Activated CD8-positive, alpha-beta T cell treated with anti-CD3 and anti-CD28 coated beads for 36 hours (primary cell): Measurements from ENCODE around the gene RAB28. TPM values are rescaled to one million over a fixed set of nuclear protein-coding genes. Genes with fewer than 3 reads are reported as not detected.
"Not testable (repeated sequence)": the region's sequence is repeated elsewhere in the genome, so short reads cannot be mapped to it uniquely, and the experiment has no call there.

ENCODE experiments used
- ATAC-seq: fragments of 200-7000 bp; cut with Tn5 transposase; one replicate; pipeline ENCODE4 v1.10.0; 2021; ENCODE audit warnings: mild to moderate bottlenecking, moderate library complexity
- CTCF ChIA-PET: fragments of 350-600 bp; sonication (Branson Sonifier 250); formaldehyde crosslinking; loops from one replicate; lab custom pipeline; 2021; ENCODE audit warnings: antibody characterized with exemption; lab: Charles Lee
- POLR2A ChIA-PET: fragments of 350-600 bp; sonication (Branson Sonifier 250); formaldehyde crosslinking; loops from one replicate; lab custom pipeline; 2021; ENCODE audit warnings: antibody characterized with exemption; lab: Charles Lee
- DNase-seq: peaks from one replicate; pipeline ENCODE4 v3.0.0-alpha.2; 2020
- H3K27ac Mint-ChIP-seq: one replicate; pipeline ENCODE4 v1.8.0; 2021; ENCODE audit warnings: mild to moderate bottlenecking, mixed read lengths
- H3K27me3 Mint-ChIP-seq: one replicate; pipeline ENCODE4 v1.8.0; 2021; ENCODE audit warnings: mixed read lengths
- H3K36me3 Mint-ChIP-seq: one replicate; pipeline ENCODE4 v1.8.0; 2021; ENCODE audit warnings: low read depth, mixed read lengths
- H3K4me1 Mint-ChIP-seq: one replicate; pipeline ENCODE4 v1.8.0; 2021; ENCODE audit warnings: low read depth, mixed read lengths
- H3K4me3 Mint-ChIP-seq: one replicate; pipeline ENCODE4 v1.8.0; 2021; ENCODE audit warnings: mild to moderate bottlenecking, moderate library complexity, mixed read lengths
- H3K9me3 Mint-ChIP-seq: one replicate; pipeline ENCODE4 v1.8.0; 2021; ENCODE audit warnings: mixed read lengths
- intact Hi-C: fragments of 100-400 bp; cut with micrococcal nuclease; formaldehyde crosslinking; loops from one replicate; pipeline ENCODE4 v1.10.0; 2022
- total RNA-seq, 2 experiments: library from RNA; stranded (reverse); gene quantifications; one replicate each; pipeline ENCODE4 v1.2.3, GENCODE V29; 2021
- TF ChIP-seq, protein P1 (sequence below): fragments of 200-600 bp; IDR thresholded peaks from one replicate; pipeline ENCODE4 v1.8.0; 2022; ENCODE audit warnings: antibody characterized with exemption, mild to moderate bottlenecking

Gene RAB28
- total RNA-seq, 2 experiments from 2014 or later, result 12.5 to 13.1 TPM

DNA sequence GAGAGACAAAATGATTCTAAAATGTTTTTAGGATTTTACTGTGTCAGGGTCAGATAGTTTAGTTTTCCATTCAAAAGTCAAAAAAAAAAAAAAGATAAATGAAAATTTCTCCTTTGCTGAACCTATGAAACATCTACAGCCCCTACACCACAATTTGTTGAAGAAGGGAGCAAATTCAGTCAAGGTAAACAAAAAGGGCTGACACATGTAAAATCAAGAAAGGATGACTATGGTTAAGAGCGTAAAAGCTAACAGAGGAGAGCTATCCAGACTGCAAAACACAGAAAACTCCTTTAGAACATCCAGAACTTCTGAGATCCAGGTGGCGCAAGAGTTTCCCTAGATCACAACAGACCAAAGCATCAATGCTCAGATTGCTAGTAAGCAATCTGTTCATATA lies 72.2 kb downstream of the RAB28 start:
- Mint-ChIP-seq H3K36me3 (peaks cover 37% of the 10 kb centered on the region), H3K27ac (no peak overlapping the region), H3K4me1 (peaks cover 19% of the 10 kb centered on the region), H3K27me3 (no peaks in the 10 kb centered on the region), H3K9me3 (peaks cover 5% of the 10 kb centered on the region), H3K4me3 (no peak overlapping the region)
- ChIA-PET CTCF (interaction anchor here (0.9 kb wide), 1 partner anchor 20 kb away, joined by 3 read pairs; no protein-coding TSS in a partner anchor), POLR2A (no interaction called here)
- ATAC-seq, result no peak
- intact Hi-C loops, result no loop called here
- no peak for DNase-seq
- TF ChIP-seq, protein P1, sequence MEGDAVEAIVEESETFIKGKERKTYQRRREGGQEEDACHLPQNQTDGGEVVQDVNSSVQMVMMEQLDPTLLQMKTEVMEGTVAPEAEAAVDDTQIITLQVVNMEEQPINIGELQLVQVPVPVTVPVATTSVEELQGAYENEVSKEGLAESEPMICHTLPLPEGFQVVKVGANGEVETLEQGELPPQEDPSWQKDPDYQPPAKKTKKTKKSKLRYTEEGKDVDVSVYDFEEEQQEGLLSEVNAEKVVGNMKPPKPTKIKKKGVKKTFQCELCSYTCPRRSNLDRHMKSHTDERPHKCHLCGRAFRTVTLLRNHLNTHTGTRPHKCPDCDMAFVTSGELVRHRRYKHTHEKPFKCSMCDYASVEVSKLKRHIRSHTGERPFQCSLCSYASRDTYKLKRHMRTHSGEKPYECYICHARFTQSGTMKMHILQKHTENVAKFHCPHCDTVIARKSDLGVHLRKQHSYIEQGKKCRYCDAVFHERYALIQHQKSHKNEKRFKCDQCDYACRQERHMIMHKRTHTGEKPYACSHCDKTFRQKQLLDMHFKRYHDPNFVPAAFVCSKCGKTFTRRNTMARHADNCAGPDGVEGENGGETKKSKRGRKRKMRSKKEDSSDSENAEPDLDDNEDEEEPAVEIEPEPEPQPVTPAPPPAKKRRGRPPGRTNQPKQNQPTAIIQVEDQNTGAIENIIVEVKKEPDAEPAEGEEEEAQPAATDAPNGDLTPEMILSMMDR, result no peak

DNA sequence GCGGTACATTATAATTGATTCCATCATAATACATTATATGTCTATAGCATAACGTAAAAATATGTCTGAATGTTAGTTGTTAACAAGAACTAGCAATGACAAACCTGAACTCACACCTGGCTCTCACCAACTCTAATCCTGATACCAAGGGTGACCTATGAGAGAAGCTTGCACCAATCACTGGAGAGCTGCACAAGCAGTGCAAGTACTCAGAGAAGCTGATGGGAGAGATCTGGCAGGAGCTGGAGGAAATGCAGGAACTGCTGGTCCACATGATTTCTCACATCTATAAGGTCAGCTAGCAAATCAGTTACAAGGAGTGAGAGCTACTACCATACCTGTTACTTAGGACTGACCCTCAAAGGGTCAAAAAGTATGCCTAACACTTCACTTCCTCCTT lies 74.8 kb downstream of the RAB28 start:
- Mint-ChIP-seq H3K9me3 (peaks cover 11% of the 10 kb centered on the region), H3K27ac (no peak overlapping the region), H3K36me3 (peaks cover 32% of the 10 kb centered on the region), H3K27me3 (no peaks in the 10 kb centered on the region), H3K4me1 (peaks cover 15% of the 10 kb centered on the region), H3K4me3 (no peak overlapping the region)
- DNase-seq (no peak), ATAC-seq (no peak)
- TF ChIP-seq, protein P1, result no peak
- POLR2A ChIA-PET, result no interaction called here
- intact Hi-C loops, result no loop called here
- CTCF ChIA-PET, result interaction anchor here (1.5 kb wide), 1 partner anchor 9 kb away, joined by 3 read pairs; no protein-coding TSS in a partner anchor

DNA sequence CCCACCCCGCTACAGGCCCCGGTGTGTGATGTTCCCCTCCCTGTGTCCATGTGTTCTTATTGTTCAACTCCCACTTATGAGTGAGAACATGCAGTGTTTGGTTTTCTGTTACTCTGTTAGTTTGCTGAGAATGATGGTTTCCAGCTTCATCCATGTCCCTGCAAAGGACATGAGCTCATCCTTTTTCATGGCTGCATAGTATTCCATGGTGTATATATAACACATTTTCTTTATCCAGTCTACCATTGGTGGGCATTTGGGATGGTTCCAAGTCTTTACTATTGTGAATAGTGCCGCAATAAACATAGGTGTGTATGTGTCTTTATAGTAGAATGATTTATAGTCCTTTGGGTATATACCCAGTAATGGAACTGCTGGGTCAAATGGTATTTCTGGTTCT lies 78.0 kb downstream of the RAB28 start:
- H3K27me3 Mint-ChIP-seq, H3K4me3 Mint-ChIP-seq, ATAC-seq, H3K27ac Mint-ChIP-seq, intact Hi-C loops, DNase-seq, H3K4me1 Mint-ChIP-seq, CTCF ChIA-PET, POLR2A ChIA-PET: not testable (repeated sequence)
- Mint-ChIP-seq H3K36me3 (peaks cover 32% of the 10 kb centered on the region), H3K9me3 (peaks cover 11% of the 10 kb centered on the region)

DNA sequence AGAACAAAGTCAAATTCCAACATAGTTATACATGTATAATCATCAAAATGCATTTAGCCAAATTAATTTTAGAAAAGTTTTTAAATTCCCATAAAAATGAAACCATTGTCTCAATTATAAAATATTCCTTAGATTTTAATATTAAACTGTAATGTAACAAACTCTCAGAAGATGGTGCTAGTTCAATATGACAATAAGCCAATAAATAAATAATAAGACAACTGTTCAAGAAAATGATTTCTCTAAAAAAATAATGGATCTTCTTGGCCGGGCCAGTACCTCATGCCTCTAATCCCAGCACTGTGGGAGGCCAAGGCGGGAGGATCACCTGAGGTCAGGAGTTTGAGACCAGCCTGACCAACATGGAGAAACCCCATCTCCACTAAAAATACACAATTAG lies 80.3 kb downstream of the RAB28 start:
- ChIA-PET POLR2A (no interaction called here), CTCF (no interaction called here)
- intact Hi-C loops, result no loop called here
- Mint-ChIP-seq H3K27ac (no peak overlapping the region), H3K4me1 (no peaks in the 10 kb centered on the region), H3K4me3 (no peak overlapping the region), H3K27me3 (no peaks in the 10 kb centered on the region), H3K9me3 (peaks cover 10% of the 10 kb centered on the region), H3K36me3 (peaks cover 19% of the 10 kb centered on the region)
- ATAC-seq, result no peak
- TF ChIP-seq, protein P1, result no peak
- no peak for DNase-seq

DNA sequence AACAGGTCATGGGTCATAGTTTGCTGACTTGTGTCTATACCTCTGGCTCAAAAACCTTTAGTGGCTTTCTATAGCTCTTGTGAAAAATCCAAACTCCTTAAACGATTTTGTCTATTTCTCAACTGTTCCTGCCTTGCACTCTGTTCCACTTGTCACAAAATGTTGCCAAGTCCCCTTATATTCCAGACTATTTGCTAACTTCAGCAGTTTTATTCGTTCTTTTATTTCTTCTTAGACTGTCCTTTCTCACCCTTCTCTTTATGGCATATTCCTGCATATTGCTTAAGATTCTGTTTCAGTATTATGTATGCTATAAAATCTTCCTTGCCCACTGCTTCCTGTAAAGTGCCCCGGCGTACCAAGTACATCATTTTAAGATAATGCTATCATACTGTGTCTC lies 80.8 kb downstream of the RAB28 start:
- no peak for DNase-seq
- Mint-ChIP-seq H3K4me1 (no peaks in the 10 kb centered on the region), H3K36me3 (peaks cover 19% of the 10 kb centered on the region), H3K27me3 (no peaks in the 10 kb centered on the region), H3K9me3 (peaks cover 10% of the 10 kb centered on the region), H3K4me3 (no peak overlapping the region), H3K27ac (no peak overlapping the region)
- no peak for ATAC-seq
- intact Hi-C loops, result no loop called here
- CTCF ChIA-PET, result no interaction called here
- TF ChIP-seq, protein P1, result no peak
- POLR2A ChIA-PET, result no interaction called here

DNA sequence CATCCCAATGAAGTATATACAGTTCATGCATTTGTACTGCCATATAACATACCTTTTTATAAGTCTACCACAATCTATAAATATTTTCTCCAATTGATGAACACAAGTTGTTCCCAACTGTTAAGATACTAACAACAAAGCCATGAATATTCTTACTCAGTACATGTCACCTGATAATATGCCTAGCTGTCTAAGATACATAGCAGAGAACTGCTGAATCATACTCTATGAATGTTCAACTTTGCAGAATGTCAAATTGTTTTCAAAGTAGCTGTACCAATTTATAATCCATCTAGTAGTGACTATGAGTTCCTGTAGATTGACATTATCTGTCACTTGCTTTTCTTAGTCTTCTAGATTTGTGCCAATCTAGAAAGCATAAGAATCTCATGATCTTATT lies 84.9 kb downstream of the RAB28 start:
- H3K4me1 Mint-ChIP-seq, result no peaks in the 10 kb centered on the region
- H3K36me3 Mint-ChIP-seq, result peaks cover 4% of the 10 kb centered on the region
- POLR2A ChIA-PET, result no interaction called here
- H3K27ac Mint-ChIP-seq, result no peak overlapping the region
- TF ChIP-seq, protein P1, result no peak
- CTCF ChIA-PET, result no interaction called here
- H3K4me3 Mint-ChIP-seq, result no peak overlapping the region
- H3K27me3 Mint-ChIP-seq, result no peaks in the 10 kb centered on the region
- no peaks in the 10 kb centered on the region for H3K9me3 Mint-ChIP-seq
- intact Hi-C loops, result no loop called here
- no peak for ATAC-seq
- DNase-seq, result no peak
